DND-41 (cell line): Measurements from ENCODE around the gene SLC28A3.

Experiments
- ATAC-seq: fragments of 200-7000 bp; cut with Tn5 transposase; 3 replicates; pipeline ENCODE4 v1.9.1; 2021; ENCODE audit warnings: low read depth; ENCODE audit not compliant: insufficient read depth
- DNase-seq: peaks from one replicate; pipeline ENCODE4 v3.0.0-alpha.2; 2020
- H2AFZ ChIP-seq: 2 replicates; pipeline ENCODE4 v1.6.0; 2012; ENCODE audit warnings: low read depth, low read length
- H3K27ac ChIP-seq: 2 replicates; pipeline ENCODE4 v1.5.1; 2012; ENCODE audit warnings: low read length, inconsistent platforms
- H3K27me3 ChIP-seq: fragments of 200-600 bp; sonication (generic); 2 replicates; pipeline ENCODE4 v1.6.0; 2012; ENCODE audit warnings: low read length, mild to moderate bottlenecking, inconsistent platforms; ENCODE audit not compliant: insufficient read depth, poor library complexity
- H3K36me3 ChIP-seq: 2 replicates; pipeline ENCODE4 v1.5.1; 2012; ENCODE audit warnings: low read length, inconsistent platforms; ENCODE audit not compliant: insufficient read depth
- H3K4me1 ChIP-seq: 2 replicates; pipeline ENCODE4 v1.5.1; 2012; ENCODE audit warnings: mild to moderate bottlenecking, low read length; ENCODE audit not compliant: insufficient read depth
- H3K4me2 ChIP-seq: 2 replicates; pipeline ENCODE4 v1.6.0; 2012; ENCODE audit warnings: mild to moderate bottlenecking, moderate library complexity, low read length, inconsistent platforms; ENCODE audit not compliant: insufficient read depth
- H3K4me3 ChIP-seq, 2 experiments: fragments of 200-600 bp in 1 of 2; shearing (Covaris generic) in 1 of 2; 2 replicates each; pipeline ENCODE4 v1.5.1; 2012 to 2016; ENCODE audit warnings: inconsistent platforms in 2 of 2, low read length in 2 of 2, mild to moderate bottlenecking in 2 of 2, low read depth in 1 of 2, moderate library complexity in 1 of 2
- H3K79me2 ChIP-seq: 2 replicates; pipeline ENCODE4 v1.6.0; 2012; ENCODE audit warnings: low read length, inconsistent platforms; ENCODE audit not compliant: insufficient read depth
- H3K9ac ChIP-seq: 2 replicates; pipeline ENCODE4 v1.6.0; 2012; ENCODE audit warnings: low read depth, mild to moderate bottlenecking, inconsistent platforms, low read length, moderate library complexity
- H3K9me3 ChIP-seq: 2 replicates; pipeline ENCODE4 v1.5.1; 2012; ENCODE audit warnings: low read length, moderate library complexity, mild to moderate bottlenecking, inconsistent platforms; ENCODE audit not compliant: insufficient read depth, severe bottlenecking
- H4K20me1 ChIP-seq: 2 replicates; pipeline ENCODE4 v1.6.0; 2012; ENCODE audit warnings: low read length; ENCODE audit not compliant: insufficient read depth
- EZH2 ChIP-seq: IDR thresholded peaks from 3 replicates; pipeline ENCODE4 v1.6.1; 2012; ENCODE audit warnings: borderline replicate concordance, low read depth, mild to moderate bottlenecking, moderate library complexity, low read length, inconsistent platforms; ENCODE audit not compliant: severe bottlenecking
- TF ChIP-seq, protein P1 (sequence below): IDR thresholded peaks from 2 replicates; pipeline ENCODE4 v1.5.1; 2012; ENCODE audit warnings: borderline replicate concordance, low read length, moderate library complexity, mild to moderate bottlenecking; ENCODE audit not compliant: poor library complexity, severe bottlenecking; ENCODE audit errors: extremely low read depth

SLC28A3 gene

DNA sequence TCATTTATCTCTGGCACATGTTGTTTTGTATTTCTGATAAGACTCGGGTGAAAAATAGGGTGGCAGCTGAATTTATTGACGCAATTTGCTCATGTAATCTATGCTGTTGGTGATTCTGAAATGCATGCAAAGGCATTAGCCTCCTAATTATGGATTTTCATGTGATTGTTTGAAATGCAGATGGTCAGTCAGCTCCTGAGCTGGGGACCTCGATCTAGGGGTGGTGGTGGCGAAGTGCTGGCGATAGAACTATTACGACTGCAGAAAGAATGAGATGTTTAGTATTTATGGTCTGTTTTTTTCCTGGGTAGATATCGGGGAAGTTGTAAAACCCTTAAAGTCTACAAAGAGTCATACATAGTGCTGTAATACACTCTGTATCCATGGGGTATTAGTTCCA, 88.6 kb downstream of the SLC28A3 start:
- no peaks in the 10 kb centered on the region for H3K4me1 ChIP-seq
- no peak overlapping the region for H3K27ac ChIP-seq
- no peak overlapping the region for H2AFZ ChIP-seq
- ATAC-seq = no peak
- no peaks in the 10 kb centered on the region for H3K36me3 ChIP-seq
- no peak overlapping the region for H3K4me3 ChIP-seq
- H3K79me2 ChIP-seq = no peaks in the 10 kb centered on the region
- H3K4me2 ChIP-seq = no peak overlapping the region
- TF ChIP-seq EZH2 = no peak
- TF ChIP-seq, protein P1, sequence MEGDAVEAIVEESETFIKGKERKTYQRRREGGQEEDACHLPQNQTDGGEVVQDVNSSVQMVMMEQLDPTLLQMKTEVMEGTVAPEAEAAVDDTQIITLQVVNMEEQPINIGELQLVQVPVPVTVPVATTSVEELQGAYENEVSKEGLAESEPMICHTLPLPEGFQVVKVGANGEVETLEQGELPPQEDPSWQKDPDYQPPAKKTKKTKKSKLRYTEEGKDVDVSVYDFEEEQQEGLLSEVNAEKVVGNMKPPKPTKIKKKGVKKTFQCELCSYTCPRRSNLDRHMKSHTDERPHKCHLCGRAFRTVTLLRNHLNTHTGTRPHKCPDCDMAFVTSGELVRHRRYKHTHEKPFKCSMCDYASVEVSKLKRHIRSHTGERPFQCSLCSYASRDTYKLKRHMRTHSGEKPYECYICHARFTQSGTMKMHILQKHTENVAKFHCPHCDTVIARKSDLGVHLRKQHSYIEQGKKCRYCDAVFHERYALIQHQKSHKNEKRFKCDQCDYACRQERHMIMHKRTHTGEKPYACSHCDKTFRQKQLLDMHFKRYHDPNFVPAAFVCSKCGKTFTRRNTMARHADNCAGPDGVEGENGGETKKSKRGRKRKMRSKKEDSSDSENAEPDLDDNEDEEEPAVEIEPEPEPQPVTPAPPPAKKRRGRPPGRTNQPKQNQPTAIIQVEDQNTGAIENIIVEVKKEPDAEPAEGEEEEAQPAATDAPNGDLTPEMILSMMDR = no peak
- H4K20me1 ChIP-seq = no peaks in the 10 kb centered on the region
- DNase-seq = no peak
- peaks cover 2% of the 10 kb centered on the region for H3K27me3 ChIP-seq
- H3K9ac ChIP-seq = no peak overlapping the region
- H3K9me3 ChIP-seq = no peaks in the 10 kb centered on the region

DNA sequence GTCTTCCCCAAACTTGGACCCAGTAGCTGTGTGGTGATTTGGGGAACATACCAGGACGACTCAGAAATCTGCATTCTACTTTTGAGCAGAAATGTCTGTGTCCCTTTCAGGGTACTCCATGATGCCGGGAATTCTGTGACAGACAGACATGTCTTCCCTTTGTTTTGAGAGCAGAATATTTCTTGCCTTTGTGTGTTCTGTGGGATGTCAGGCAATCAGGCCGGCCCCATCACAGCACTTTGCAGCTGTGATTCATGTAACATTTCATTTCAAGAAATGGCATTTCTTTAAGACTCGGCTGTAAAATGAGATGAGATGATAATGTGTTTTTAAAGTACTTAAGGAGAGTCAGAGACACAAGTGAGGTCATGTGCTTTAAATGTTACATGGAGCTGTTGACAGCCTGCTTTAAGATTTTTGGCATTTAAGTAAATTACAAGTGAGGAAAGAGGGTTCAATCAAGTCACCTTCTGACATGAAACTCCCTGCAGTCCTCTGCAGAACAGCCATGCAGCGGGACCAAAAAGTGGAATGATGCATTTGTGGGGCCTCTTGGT, 98.7 kb downstream of the SLC28A3 start:
- no peaks in the 10 kb centered on the region for H4K20me1 ChIP-seq
- H2AFZ ChIP-seq = no peak overlapping the region
- H3K9ac ChIP-seq = no peak overlapping the region
- H3K4me2 ChIP-seq = no peak overlapping the region
- H3K9me3 ChIP-seq = no peaks in the 10 kb centered on the region
- H3K27me3 ChIP-seq = peaks cover 5% of the 10 kb centered on the region
- H3K79me2 ChIP-seq = no peaks in the 10 kb centered on the region
- no peaks in the 10 kb centered on the region for H3K4me1 ChIP-seq
- ATAC-seq (no peak), DNase-seq (no peak)
- no peak overlapping the region for H3K4me3 ChIP-seq
- no peak overlapping the region for H3K27ac ChIP-seq
- TF ChIP-seq EZH2 = no peak
- TF ChIP-seq, protein P1 = no peak
- no peaks in the 10 kb centered on the region for H3K36me3 ChIP-seq

DNA sequence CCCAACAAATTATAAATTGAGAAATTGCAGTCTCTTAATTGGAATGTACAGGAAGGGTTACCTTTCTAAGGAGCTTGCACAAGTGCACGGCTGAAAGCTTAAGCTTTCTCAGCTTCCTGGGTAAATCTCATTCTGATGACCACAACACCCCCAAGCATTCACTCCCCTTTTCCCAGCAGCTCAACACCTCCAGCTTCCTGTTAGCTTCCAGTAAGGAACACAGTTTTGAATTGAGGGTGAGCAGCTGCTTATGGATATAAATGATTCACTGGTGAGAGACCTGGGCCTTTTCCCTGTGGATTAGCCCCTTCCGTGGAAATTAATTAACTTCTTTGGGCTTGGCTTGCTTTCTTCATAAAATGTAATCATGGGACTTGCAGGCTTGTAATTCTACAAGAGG, 101.2 kb downstream of the SLC28A3 start:
- Histone ChIP-seq H3K36me3 (no peaks in the 10 kb centered on the region), H3K4me2 (no peak overlapping the region), H3K4me3 (no peak overlapping the region), H4K20me1 (no peaks in the 10 kb centered on the region), H2AFZ (no peak overlapping the region), H3K27ac (no peak overlapping the region), H3K79me2 (no peaks in the 10 kb centered on the region), H3K4me1 (no peaks in the 10 kb centered on the region), H3K9ac (no peak overlapping the region), H3K9me3 (no peaks in the 10 kb centered on the region), H3K27me3 (peaks cover 5% of the 10 kb centered on the region)
- no peak for ATAC-seq
- no peak for TF ChIP-seq EZH2
- TF ChIP-seq, protein P1 = no peak
- no peak for DNase-seq

DNA sequence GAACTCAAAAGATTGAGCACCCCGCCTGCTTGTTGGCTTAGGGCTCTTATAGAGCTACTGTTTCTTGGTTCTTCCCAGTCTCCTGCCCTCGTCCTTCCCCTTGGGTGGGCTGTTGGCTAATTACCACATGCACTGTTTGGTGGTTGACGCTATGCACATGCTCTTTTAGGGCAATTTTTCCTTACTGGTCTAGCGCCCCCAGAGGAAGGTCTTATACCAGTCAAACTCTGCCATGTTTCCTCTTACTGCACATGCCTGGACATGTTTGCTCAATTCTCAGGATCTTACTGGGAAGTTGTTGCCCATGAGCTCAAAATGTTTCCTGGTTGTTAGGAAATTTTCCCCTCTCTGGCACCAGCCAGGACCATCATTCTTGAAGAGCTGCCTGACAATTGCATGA, 101.9 kb downstream of the SLC28A3 start:
- Histone ChIP-seq H3K9me3 (no peaks in the 10 kb centered on the region), H3K4me2 (no peak overlapping the region), H3K4me1 (no peaks in the 10 kb centered on the region), H3K4me3 (no peak overlapping the region), H4K20me1 (no peaks in the 10 kb centered on the region), H3K27me3 (peaks cover 3% of the 10 kb centered on the region), H3K9ac (no peak overlapping the region), H2AFZ (no peak overlapping the region), H3K79me2 (no peaks in the 10 kb centered on the region), H3K27ac (no peak overlapping the region), H3K36me3 (no peaks in the 10 kb centered on the region)
- ATAC-seq = no peak
- no peak for DNase-seq
- no peak for TF ChIP-seq EZH2
- TF ChIP-seq, protein P1 = no peak
